PC-9 (cell line): ENCODE data around the gene GAB2.

Source experiments
- EZH2 ChIP-seq: fragments of 200-600 bp; sonication (generic); IDR thresholded peaks from 2 replicates; pipeline ENCODE4 v1.8.0; 2017; ENCODE audit warnings: antibody characterized with exemption, low read depth
- TF ChIP-seq, protein P1 (sequence below): fragments of 200-600 bp; sonication (generic); conservative IDR thresholded peaks from 2 replicates; pipeline ENCODE4 v1.6.1; 2017; ENCODE audit warnings: mixed run types, antibody characterized with exemption, mild to moderate bottlenecking, moderate library complexity

DNA sequence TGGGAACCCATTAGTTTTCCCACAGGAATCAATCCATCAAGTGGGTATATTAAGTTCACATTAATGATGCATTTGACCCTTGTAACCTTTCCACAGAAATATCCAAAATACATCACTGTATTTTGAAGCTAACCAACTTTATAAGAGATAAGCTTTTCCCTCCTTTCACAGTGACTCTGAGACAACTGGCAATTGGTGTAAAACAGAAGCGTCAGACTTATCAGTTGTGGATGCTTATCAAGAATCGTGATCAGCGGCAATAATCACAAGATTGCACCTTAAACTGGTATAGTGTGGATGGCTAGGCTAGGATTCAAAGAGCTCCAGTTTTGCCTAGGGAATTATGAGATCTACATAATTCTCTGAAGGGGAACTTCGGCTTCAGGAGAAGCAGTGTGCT lies 155.8 kb downstream of the GAB2 start:
- TF ChIP-seq, protein P1, sequence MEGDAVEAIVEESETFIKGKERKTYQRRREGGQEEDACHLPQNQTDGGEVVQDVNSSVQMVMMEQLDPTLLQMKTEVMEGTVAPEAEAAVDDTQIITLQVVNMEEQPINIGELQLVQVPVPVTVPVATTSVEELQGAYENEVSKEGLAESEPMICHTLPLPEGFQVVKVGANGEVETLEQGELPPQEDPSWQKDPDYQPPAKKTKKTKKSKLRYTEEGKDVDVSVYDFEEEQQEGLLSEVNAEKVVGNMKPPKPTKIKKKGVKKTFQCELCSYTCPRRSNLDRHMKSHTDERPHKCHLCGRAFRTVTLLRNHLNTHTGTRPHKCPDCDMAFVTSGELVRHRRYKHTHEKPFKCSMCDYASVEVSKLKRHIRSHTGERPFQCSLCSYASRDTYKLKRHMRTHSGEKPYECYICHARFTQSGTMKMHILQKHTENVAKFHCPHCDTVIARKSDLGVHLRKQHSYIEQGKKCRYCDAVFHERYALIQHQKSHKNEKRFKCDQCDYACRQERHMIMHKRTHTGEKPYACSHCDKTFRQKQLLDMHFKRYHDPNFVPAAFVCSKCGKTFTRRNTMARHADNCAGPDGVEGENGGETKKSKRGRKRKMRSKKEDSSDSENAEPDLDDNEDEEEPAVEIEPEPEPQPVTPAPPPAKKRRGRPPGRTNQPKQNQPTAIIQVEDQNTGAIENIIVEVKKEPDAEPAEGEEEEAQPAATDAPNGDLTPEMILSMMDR, result no peak
- TF ChIP-seq EZH2, result no peak
